ENCODE measurements around the gene PDPR.
"Not testable (repeated sequence)": the region's sequence is repeated elsewhere in the genome, so short reads cannot be mapped to it uniquely, and the experiment has no call there.

GRCh38 chr16:70143231-70143895 lies 29.2 kb downstream of the PDPR start:
- TF ChIP-seq E2F5 (CRISPR knock-in tag; IDR thresholded peaks at IDR 0.05); CTCF (IDR thresholded peaks at IDR 0.05); ETV6 (CRISPR knock-in tag; IDR thresholded peaks at IDR 0.05); GABPB1 (CRISPR knock-in tag; IDR thresholded peaks at IDR 0.05); SMAD3 (CRISPR knock-in tag; IDR thresholded peaks at IDR 0.05; ENCODE audit: borderline replicate concordance); TCF7 (CRISPR knock-in tag; IDR thresholded peaks at IDR 0.05; ENCODE audit: low read depth); IRF2 (CRISPR knock-in tag; IDR thresholded peaks at IDR 0.05; ENCODE audit: borderline replicate concordance, low read depth); ZNF138 (CRISPR knock-in tag; conservative IDR thresholded peaks at IDR 0.05); ATF2 (CRISPR knock-in tag; IDR thresholded peaks at IDR 0.05; ENCODE audit: borderline replicate concordance, low read depth); ELF4 (CRISPR knock-in tag; IDR thresholded peaks at IDR 0.05; ENCODE audit: low read depth); ARID4B (CRISPR knock-in tag; IDR thresholded peaks at IDR 0.05; ENCODE audit: borderline replicate concordance): not testable (repeated sequence)
